Osteocyte (in vitro differentiated cells): ENCODE results near the gene TMC5. TPM values are rescaled to one million over a fixed set of nuclear protein-coding genes. Genes with fewer than 3 reads are reported as not detected.
"Not testable (repeated sequence)": the region's sequence is repeated elsewhere in the genome, so short reads cannot be mapped to it uniquely, and the experiment has no call there.

Experiments used
- DNase-seq: peaks from one replicate; pipeline ENCODE4 v3.0.0; 2021; ENCODE audit warnings: mixed read lengths; ENCODE audit not compliant: unreplicated experiment; ENCODE audit errors: extremely low spot score
- H3K27ac Mint-ChIP-seq: one replicate; pipeline ENCODE4 v1.8.0; 2021; ENCODE audit warnings: mild to moderate bottlenecking, mixed read lengths; ENCODE audit not compliant: unreplicated experiment
- H3K27me3 Mint-ChIP-seq: one replicate; pipeline ENCODE4 v1.8.0; 2021; ENCODE audit warnings: mixed read lengths; ENCODE audit not compliant: unreplicated experiment
- H3K36me3 Mint-ChIP-seq: one replicate; pipeline ENCODE4 v1.8.0; 2021; ENCODE audit warnings: mixed read lengths; ENCODE audit not compliant: unreplicated experiment
- H3K4me1 Mint-ChIP-seq: one replicate; pipeline ENCODE4 v1.8.0; 2021; ENCODE audit warnings: mixed read lengths; ENCODE audit not compliant: unreplicated experiment
- H3K4me3 Mint-ChIP-seq: one replicate; pipeline ENCODE4 v1.8.0; 2021; ENCODE audit warnings: mild to moderate bottlenecking, moderate library complexity, mixed read lengths; ENCODE audit not compliant: unreplicated experiment
- H3K9me3 Mint-ChIP-seq: one replicate; pipeline ENCODE4 v1.8.0; 2021; ENCODE audit warnings: mixed read lengths; ENCODE audit not compliant: unreplicated experiment
- total RNA-seq: library from RNA; stranded (reverse); gene quantifications from 2 replicates; pipeline ENCODE4 v1.2.1, GENCODE V29; 2021
- TF ChIP-seq, protein P1 (sequence below): fragments of 200-600 bp; sonication (generic); IDR thresholded peaks from 2 replicates; pipeline ENCODE4 v1.5.0; 2021; ENCODE audit warnings: antibody characterized with exemption, mild to moderate bottlenecking, moderate library complexity

The TMC5 gene
- total RNA-seq, 1 donor from 2014 or later: not detected

DNA sequence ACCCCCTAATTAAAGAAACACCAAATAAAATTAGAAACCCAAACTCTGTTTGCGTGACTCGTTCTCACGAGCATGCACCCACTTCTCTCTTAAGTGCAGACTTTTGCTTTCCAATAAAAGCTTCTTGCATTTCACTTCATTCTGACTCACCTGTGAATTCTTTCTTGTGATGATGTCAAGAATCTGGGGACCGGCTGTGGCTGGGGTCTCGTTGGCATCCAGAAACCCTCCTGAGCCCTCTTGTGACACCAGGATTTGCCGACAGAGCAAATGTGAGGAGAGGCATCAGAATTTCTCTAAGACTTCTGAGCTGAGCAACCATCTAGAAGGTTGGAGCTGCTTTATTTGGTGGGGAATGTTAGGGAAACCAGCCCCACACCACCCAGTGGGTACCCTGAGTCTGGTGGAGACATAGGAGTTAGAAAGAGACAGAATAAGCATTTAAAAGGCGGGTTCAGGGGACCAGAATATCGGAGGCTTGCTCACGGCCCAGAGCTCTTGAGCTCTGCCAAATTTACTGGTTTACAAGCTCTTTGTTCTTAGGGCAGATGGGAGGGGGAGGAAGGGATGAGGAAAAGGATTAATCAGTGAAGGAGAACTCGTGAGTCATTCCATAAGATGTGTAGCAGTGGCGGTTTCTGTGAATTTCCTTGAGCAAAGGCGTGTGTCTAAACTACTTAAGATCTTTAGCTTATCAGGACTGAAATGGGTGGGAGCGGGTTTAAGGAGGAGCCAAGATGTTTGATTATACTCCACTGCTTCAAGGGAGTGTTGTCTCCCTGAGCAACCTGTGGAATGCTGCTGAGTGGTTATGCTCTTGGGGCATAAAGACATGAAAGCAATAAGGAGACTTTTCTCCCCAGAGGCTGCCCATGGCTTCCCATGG lies 24.2 kb upstream of the TMC5 start:
- no peak overlapping the region for H3K4me3 Mint-ChIP-seq
- H3K27me3 Mint-ChIP-seq: no peaks in the 10 kb centered on the region
- no peak for DNase-seq
- no peaks in the 10 kb centered on the region for H3K9me3 Mint-ChIP-seq
- TF ChIP-seq, protein P1, sequence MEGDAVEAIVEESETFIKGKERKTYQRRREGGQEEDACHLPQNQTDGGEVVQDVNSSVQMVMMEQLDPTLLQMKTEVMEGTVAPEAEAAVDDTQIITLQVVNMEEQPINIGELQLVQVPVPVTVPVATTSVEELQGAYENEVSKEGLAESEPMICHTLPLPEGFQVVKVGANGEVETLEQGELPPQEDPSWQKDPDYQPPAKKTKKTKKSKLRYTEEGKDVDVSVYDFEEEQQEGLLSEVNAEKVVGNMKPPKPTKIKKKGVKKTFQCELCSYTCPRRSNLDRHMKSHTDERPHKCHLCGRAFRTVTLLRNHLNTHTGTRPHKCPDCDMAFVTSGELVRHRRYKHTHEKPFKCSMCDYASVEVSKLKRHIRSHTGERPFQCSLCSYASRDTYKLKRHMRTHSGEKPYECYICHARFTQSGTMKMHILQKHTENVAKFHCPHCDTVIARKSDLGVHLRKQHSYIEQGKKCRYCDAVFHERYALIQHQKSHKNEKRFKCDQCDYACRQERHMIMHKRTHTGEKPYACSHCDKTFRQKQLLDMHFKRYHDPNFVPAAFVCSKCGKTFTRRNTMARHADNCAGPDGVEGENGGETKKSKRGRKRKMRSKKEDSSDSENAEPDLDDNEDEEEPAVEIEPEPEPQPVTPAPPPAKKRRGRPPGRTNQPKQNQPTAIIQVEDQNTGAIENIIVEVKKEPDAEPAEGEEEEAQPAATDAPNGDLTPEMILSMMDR: no peak
- H3K4me1 Mint-ChIP-seq: no peaks in the 10 kb centered on the region
- H3K36me3 Mint-ChIP-seq: no peaks in the 10 kb centered on the region
- H3K27ac Mint-ChIP-seq: no peak overlapping the region

DNA sequence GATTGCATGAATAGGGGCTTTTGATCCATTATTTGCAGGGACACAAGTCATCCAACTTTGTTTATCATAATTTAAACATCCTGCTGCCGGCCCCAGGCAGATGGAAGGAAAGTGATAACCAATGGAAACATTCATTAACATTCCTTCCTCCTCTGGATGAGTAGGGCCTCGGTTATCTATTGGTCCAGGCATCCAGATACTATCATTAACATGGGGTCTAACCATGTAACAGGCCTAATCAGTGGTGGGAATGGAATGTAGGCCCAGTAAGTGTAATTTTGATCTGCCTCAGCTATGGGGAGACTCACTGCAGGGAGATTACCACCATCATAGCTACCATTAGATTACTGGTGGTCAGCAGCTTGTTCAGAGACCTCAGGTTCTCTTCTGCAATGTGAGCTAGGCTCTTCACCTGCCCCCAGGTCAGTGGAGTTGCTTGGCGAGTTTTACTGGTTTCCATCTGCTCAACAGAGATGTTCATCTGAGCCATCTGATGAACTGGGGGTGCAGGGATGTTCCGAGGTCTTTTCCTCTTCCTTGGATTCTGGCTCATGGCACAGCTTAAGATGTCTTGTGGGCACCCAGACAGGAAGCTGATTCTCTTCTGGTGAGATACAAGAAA lies 21.9 kb upstream of the TMC5 start:
- H3K4me3 Mint-ChIP-seq, DNase-seq, H3K4me1 Mint-ChIP-seq, H3K27me3 Mint-ChIP-seq, H3K9me3 Mint-ChIP-seq, H3K27ac Mint-ChIP-seq, H3K36me3 Mint-ChIP-seq: not testable (repeated sequence)

DNA sequence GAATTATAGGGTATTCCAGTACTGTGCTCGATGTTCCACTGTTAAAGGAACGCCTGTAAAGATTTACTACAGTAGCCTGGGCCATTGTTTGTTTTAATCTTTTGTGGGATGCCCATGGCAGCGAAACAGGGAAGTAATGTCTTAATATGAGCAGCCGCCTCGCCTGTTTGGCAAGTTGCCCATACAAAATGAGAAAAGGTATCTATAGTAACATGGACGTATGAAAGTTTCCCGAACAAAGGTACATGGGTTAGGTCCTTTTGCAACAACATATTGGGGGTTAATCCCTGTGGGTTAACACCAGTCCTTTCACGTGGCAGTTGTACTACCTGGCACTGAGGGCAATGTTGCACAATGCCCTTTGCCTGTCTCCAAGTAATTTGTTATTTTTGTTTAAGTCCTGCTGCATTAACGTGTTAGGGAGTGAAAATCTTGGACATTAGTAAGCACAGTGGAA lies 21.1 kb upstream of the TMC5 start:
- H3K9me3 Mint-ChIP-seq: peaks cover 8% of the 10 kb centered on the region
- H3K36me3 Mint-ChIP-seq: no peaks in the 10 kb centered on the region
- H3K4me3 Mint-ChIP-seq: no peak overlapping the region
- no peak overlapping the region for H3K27ac Mint-ChIP-seq
- no peaks in the 10 kb centered on the region for H3K27me3 Mint-ChIP-seq
- TF ChIP-seq, protein P1: no peak
- no peaks in the 10 kb centered on the region for H3K4me1 Mint-ChIP-seq
- no peak for DNase-seq

DNA sequence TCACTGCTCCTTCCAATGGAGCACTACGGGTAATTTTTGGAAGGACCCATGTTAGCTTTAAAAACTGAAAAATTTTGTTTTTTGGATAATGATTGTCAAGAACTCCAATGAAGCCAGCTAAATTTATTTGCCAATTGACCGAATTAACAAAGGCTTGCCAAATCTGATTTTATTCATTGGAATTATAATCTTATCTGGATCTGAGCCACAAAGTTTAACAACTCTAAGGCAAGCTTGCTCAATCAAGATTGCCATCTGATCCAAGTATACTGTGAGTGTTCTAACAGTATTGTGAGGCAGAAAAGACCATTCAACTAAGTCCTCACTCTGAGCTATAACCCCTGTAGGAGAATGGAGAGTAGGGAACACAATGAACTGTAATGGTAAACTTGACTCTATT lies 20.3 kb upstream of the TMC5 start:
- not testable (repeated sequence) for H3K27me3 Mint-ChIP-seq, H3K27ac Mint-ChIP-seq

DNA sequence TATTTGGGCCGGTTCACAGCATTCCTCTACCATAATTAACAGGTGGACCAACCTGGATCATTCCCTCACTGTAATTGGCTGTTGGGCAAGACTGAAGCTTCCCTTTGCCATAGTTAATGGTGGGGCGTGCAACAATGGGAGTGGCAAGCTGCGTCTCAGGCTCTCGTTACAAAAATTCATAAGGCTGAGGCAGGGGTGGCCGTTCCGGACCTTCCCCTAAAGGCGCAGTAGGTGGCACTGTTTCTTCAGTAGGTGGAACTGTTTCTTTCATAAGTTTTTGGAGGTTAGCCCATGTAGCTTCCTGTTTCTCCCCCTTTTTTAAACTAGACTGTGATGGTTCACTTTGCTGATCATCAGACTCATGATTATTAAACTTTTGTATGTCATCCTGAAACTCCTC lies 17.0 kb upstream of the TMC5 start:
- Mint-ChIP-seq H3K27ac (no peak overlapping the region), H3K27me3 (no peaks in the 10 kb centered on the region), H3K9me3 (peaks cover 11% of the 10 kb centered on the region), H3K4me3 (no peak overlapping the region), H3K36me3 (no peaks in the 10 kb centered on the region), H3K4me1 (no peaks in the 10 kb centered on the region)
- TF ChIP-seq, protein P1: no peak
- no peak for DNase-seq

More for the DNA sequence above, 20.3 kb upstream of the TMC5 start:
- DNase-seq, H3K4me3 Mint-ChIP-seq, H3K36me3 Mint-ChIP-seq, H3K4me1 Mint-ChIP-seq: not testable (repeated sequence)
- peaks cover 11% of the 10 kb centered on the region for H3K9me3 Mint-ChIP-seq

DNA sequence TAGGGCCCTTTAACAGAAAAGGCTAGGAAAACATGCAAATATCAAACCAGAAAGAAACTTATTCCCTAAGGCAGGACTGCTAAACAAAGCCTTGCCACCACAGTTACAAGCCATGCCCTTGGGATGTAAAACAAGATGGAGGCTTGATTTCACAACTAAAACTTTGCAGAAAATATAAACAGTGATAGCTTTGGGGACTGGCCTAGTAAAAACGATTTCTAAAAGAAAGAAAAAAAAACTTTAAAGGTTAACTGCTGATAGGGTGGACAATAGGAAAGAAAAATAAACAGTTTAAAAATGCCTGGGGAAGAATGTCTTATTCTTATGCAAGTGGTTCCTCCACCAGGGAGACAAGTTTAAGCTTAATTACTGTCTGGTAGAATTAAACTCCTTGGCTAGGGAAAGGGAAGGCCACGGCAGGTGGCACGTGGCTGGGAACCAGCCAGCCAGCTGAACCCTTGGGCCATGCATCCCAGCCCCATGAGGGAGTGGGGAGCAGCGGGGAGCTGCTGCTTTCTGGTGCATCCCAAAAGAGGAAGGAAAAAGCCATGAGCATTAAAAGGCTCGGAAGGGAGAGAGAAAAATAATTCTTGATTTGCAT lies 10.7 kb upstream of the TMC5 start:
- H3K4me1 Mint-ChIP-seq: peaks cover 5% of the 10 kb centered on the region
- TF ChIP-seq, protein P1: no peak
- peaks cover 4% of the 10 kb centered on the region for H3K9me3 Mint-ChIP-seq
- H3K27me3 Mint-ChIP-seq: peaks cover 36% of the 10 kb centered on the region
- H3K27ac Mint-ChIP-seq: no peak overlapping the region
- no peak for DNase-seq
- H3K4me3 Mint-ChIP-seq: no peak overlapping the region
- H3K36me3 Mint-ChIP-seq: no peaks in the 10 kb centered on the region
